ENCODE data around the gene UCHL1. TPM values are rescaled to one million over a fixed set of nuclear protein-coding genes. Genes with fewer than 3 reads are reported as not detected.

Gene UCHL1
- total and polyA plus RNA-seq, 7 experiments from 2014 or later = 0.27 TPM; not detected in 6

DNA sequence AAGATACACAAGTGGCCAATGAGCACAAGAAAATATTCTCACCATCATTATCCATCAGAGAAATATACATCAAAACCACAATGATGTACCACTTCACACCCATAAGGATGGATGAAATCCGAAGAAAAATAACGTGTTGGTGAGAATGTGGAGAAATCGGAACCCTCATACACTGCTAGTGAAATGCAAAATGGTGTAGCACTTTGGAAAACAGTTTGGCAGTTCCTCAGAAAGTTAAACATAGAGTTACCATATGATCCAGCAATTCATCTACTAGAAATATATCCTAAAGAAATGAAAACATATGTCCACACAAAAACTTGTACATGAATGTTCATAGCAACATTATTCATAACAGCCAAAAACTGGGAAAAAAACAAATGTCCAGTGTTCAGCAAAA lies 23.9 kb upstream of the UCHL1 start:
- H3K27ac ChIP-seq (ENCODE audit: low read depth, low read length) = no peak overlapping the region
- peaks cover 0 to 2% (median 0%) of the 10 kb centered on the region in 11 donors for H3K9me3 Mint-ChIP-seq
- no peak overlapping the region for H3K27ac Mint-ChIP-seq
- intact Hi-C loops (cut with micrococcal nuclease) = no loop called here
- no peaks in the 10 kb centered on the region for H3K4me1 ChIP-seq (ENCODE audit: control insufficient read depth in 2 of 2, insufficient read depth in 2 of 2, low read length in 2 of 2)
- no peaks in the 10 kb centered on the region for H3K4me1 Mint-ChIP-seq
- CTCF ChIA-PET = no interaction called here
- no peaks in the 10 kb centered on the region for H3K27me3 ChIP-seq (ENCODE audit: control insufficient read depth in 2 of 2, insufficient read depth in 2 of 2, low read length in 2 of 2)
- no peaks in the 10 kb centered on the region for H3K36me3 ChIP-seq (ENCODE audit: control insufficient read depth in 2 of 3, insufficient read depth in 3 of 3, low read length in 3 of 3)
- POLR2A ChIA-PET = no interaction called here
- H3K9me3 ChIP-seq (ENCODE audit: control insufficient read depth in 2 of 3, low read length in 3 of 3) = no peaks in the 10 kb centered on the region
- no peak overlapping the region for H3K4me3 Mint-ChIP-seq
- no peak for DNase-seq
- H3K36me3 Mint-ChIP-seq = no peaks in the 10 kb centered on the region
- no peak for ATAC-seq
- H3K4me3 ChIP-seq (ENCODE audit: low read length) = no peak overlapping the region
- H3K27me3 Mint-ChIP-seq = peaks cover 0 to 16% (median 5%) of the 10 kb centered on the region in 5 donors

- H3K27ac ChIP-seq (ENCODE audit: low read depth, low read length) = no peak overlapping the region
- intact Hi-C loops (cut with micrococcal nuclease) = no loop called here
- H3K9me3 Mint-ChIP-seq = peaks cover 0 to 2% (median 0%) of the 10 kb centered on the region in 11 donors
- no peak overlapping the region for H3K27ac Mint-ChIP-seq
- no peaks in the 10 kb centered on the region for H3K4me1 ChIP-seq (ENCODE audit: control insufficient read depth in 2 of 2, insufficient read depth in 2 of 2, low read length in 2 of 2)
- no peak for DNase-seq
- no peaks in the 10 kb centered on the region for H3K36me3 Mint-ChIP-seq
- H3K4me3 Mint-ChIP-seq = no peak overlapping the region
- no peaks in the 10 kb centered on the region for H3K27me3 ChIP-seq (ENCODE audit: control insufficient read depth in 2 of 2, insufficient read depth in 2 of 2, low read length in 2 of 2)
- H3K4me1 Mint-ChIP-seq = no peaks in the 10 kb centered on the region
- H3K27me3 Mint-ChIP-seq = peaks cover 0 to 5% (median under 1%) of the 10 kb centered on the region in 5 donors
- no peaks in the 10 kb centered on the region for H3K36me3 ChIP-seq (ENCODE audit: control insufficient read depth in 2 of 3, insufficient read depth in 3 of 3, low read length in 3 of 3)
- H3K4me3 ChIP-seq (ENCODE audit: low read length) = no peak overlapping the region
- CTCF ChIA-PET = no interaction called here
- POLR2A ChIA-PET = no interaction called here
- ATAC-seq = no peak
- no peaks in the 10 kb centered on the region for H3K9me3 ChIP-seq (ENCODE audit: control insufficient read depth in 2 of 3, low read length in 3 of 3)
Observed at GRCh38 chr4:41236032-41236431, 20.7 kb upstream of the UCHL1 start.

- Histone ChIP-seq H3K27me3 (ENCODE audit: control insufficient read depth in 2 of 2, insufficient read depth in 2 of 2, low read length in 2 of 2) (no peaks in the 10 kb centered on the region), H3K4me3 (ENCODE audit: low read length) (no peak overlapping the region), H3K9me3 (ENCODE audit: control insufficient read depth in 2 of 3, low read length in 3 of 3) (no peaks in the 10 kb centered on the region), H3K27ac (ENCODE audit: low read depth, low read length) (no peak overlapping the region), H3K36me3 (ENCODE audit: control insufficient read depth in 2 of 3, insufficient read depth in 3 of 3, low read length in 3 of 3) (no peaks in the 10 kb centered on the region), H3K4me1 (ENCODE audit: control insufficient read depth in 2 of 2, insufficient read depth in 2 of 2, low read length in 2 of 2) (no peaks in the 10 kb centered on the region)
- intact Hi-C loops (cut with micrococcal nuclease) = no loop called here
- ATAC-seq (no peak), DNase-seq (no peak)
- H3K36me3 Mint-ChIP-seq = no peaks in the 10 kb centered on the region
- peaks cover 0 to 7% (median 3%) of the 10 kb centered on the region in 5 donors for H3K27me3 Mint-ChIP-seq
- ChIA-PET POLR2A (no interaction called here), CTCF (no interaction called here)
- H3K27ac Mint-ChIP-seq = no peak overlapping the region
- H3K9me3 Mint-ChIP-seq = peaks cover 0 to 2% (median 0%) of the 10 kb centered on the region in 11 donors
- no peak overlapping the region for H3K4me3 Mint-ChIP-seq
- no peaks in the 10 kb centered on the region for H3K4me1 Mint-ChIP-seq
Observed at GRCh38 chr4:41236508-41236907, 20.2 kb upstream of the UCHL1 start.

- Mint-ChIP-seq H3K27ac (no peak overlapping the region), H3K9me3 (no peaks in the 10 kb centered on the region), H3K4me1 (no peaks in the 10 kb centered on the region), H3K4me3 (no peak overlapping the region), H3K36me3 (no peaks in the 10 kb centered on the region), H3K27me3 (peaks cover under 1 to 32% (median 21%) of the 10 kb centered on the region in 5 donors)
- no peaks in the 10 kb centered on the region for H3K27me3 ChIP-seq (ENCODE audit: control insufficient read depth in 2 of 2, insufficient read depth in 2 of 2, low read length in 2 of 2)
- H3K9me3 ChIP-seq (ENCODE audit: control insufficient read depth in 2 of 3, low read length in 3 of 3) = no peaks in the 10 kb centered on the region
- no peak overlapping the region for H3K4me3 ChIP-seq (ENCODE audit: low read length)
- ChIA-PET POLR2A (no interaction called here), CTCF (no interaction called here)
- H3K4me1 ChIP-seq (ENCODE audit: control insufficient read depth in 2 of 2, insufficient read depth in 2 of 2, low read length in 2 of 2) = no peaks in the 10 kb centered on the region
- ATAC-seq (no peak), DNase-seq (no peak)
- H3K36me3 ChIP-seq (ENCODE audit: control insufficient read depth in 2 of 3, insufficient read depth in 3 of 3, low read length in 3 of 3) = no peaks in the 10 kb centered on the region
- H3K27ac ChIP-seq (ENCODE audit: low read depth, low read length) = no peak overlapping the region
- intact Hi-C loops (cut with micrococcal nuclease) = no loop called here
Observed at GRCh38 chr4:41241919-41242318, 14.8 kb upstream of the UCHL1 start.

- no peaks in the 10 kb centered on the region for H3K36me3 Mint-ChIP-seq
- no peaks in the 10 kb centered on the region for H3K4me1 Mint-ChIP-seq
- no peak overlapping the region for H3K27ac Mint-ChIP-seq
- Histone ChIP-seq H3K27ac (ENCODE audit: low read depth, low read length) (no peak overlapping the region), H3K4me1 (ENCODE audit: control insufficient read depth in 2 of 2, insufficient read depth in 2 of 2, low read length in 2 of 2) (no peaks in the 10 kb centered on the region), H3K27me3 (ENCODE audit: control insufficient read depth in 2 of 2, insufficient read depth in 2 of 2, low read length in 2 of 2) (no peaks in the 10 kb centered on the region), H3K4me3 (ENCODE audit: low read length) (no peak overlapping the region), H3K9me3 (ENCODE audit: control insufficient read depth in 2 of 3, low read length in 3 of 3) (no peaks in the 10 kb centered on the region), H3K36me3 (ENCODE audit: control insufficient read depth in 2 of 3, insufficient read depth in 3 of 3, low read length in 3 of 3) (no peaks in the 10 kb centered on the region)
- CTCF ChIA-PET = no interaction called here
- POLR2A ChIA-PET = no interaction called here
- H3K9me3 Mint-ChIP-seq = peaks cover 0 to 5% (median 2%) of the 10 kb centered on the region in 11 donors
- H3K4me3 Mint-ChIP-seq = no peak overlapping the region
- DNase-seq (no peak), ATAC-seq (no peak)
- intact Hi-C loops (cut with micrococcal nuclease) = no loop called here
- H3K27me3 Mint-ChIP-seq = peaks cover 5 to 42% (median 30%) of the 10 kb centered on the region in 5 donors
Observed at GRCh38 chr4:41245983-41246382, 10.7 kb upstream of the UCHL1 start.

DNA sequence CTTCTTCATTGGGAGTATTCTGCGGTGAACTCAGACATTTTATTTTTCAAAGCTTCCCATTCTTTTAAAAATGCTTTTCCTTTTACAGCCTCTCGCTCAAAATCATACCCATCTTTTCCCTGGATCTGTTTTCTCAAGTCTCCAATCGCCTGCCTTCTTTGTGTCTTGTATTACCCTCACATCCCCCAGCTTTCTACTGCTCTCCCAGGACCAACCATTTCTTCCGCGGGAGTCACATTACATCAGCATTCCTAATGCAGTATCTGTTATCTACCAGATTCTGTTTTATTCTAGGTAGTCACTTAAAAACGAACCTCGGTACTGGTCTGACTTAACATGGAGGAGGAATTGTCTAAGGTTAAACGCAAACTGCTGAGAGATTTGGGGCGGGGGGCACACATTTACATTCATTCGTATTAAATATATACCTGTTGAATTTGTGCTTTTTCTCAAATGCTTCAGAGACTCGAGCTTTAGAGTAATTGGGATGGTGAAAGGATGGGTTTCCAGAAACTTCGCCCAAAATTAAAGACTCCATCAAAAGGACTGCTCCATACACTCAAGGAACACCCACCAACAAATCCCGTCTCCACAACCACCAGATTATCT lies 493 bp upstream of the UCHL1 start:
- no peak for ATAC-seq
- Histone ChIP-seq H3K4me3 (ENCODE audit: low read length) (no peak overlapping the region), H3K27me3 (ENCODE audit: control insufficient read depth in 2 of 2, insufficient read depth in 2 of 2, low read length in 2 of 2) (peaks cover 0 to 5% of the 10 kb centered on the region in 2 donors), H3K36me3 (ENCODE audit: control insufficient read depth in 2 of 3, insufficient read depth in 3 of 3, low read length in 3 of 3) (no peaks in the 10 kb centered on the region), H3K9me3 (ENCODE audit: control insufficient read depth in 2 of 3, low read length in 3 of 3) (no peaks in the 10 kb centered on the region), H3K27ac (ENCODE audit: low read depth, low read length) (no peak overlapping the region), H3K4me1 (ENCODE audit: control insufficient read depth in 2 of 2, insufficient read depth in 2 of 2, low read length in 2 of 2) (no peaks in the 10 kb centered on the region)
- peaks cover 2 to 20% (median 14%) of the 10 kb centered on the region in 7 donors for H3K4me1 Mint-ChIP-seq
- no peak for DNase-seq
- H3K27ac Mint-ChIP-seq = no peak overlapping the region
- H3K9me3 Mint-ChIP-seq = peaks cover 0 to 11% (median 0%) of the 10 kb centered on the region in 11 donors
- H3K27me3 Mint-ChIP-seq = peaks cover 53 to 60% (median 55%) of the 10 kb centered on the region in 5 donors
- CTCF ChIA-PET = no interaction called here
- intact Hi-C loops (cut with micrococcal nuclease) = no loop called here
- H3K36me3 Mint-ChIP-seq = peaks cover 0 to 9% (median 0%) of the 10 kb centered on the region in 5 donors
- peak overlapping the region in 9 of 10 donors; percentile 21 to 80 (median 50) for H3K4me3 Mint-ChIP-seq
- POLR2A ChIA-PET = no interaction called here

- Histone ChIP-seq H3K27me3 (ENCODE audit: control insufficient read depth in 2 of 2, insufficient read depth in 2 of 2, low read length in 2 of 2) (peaks cover 0 to 5% of the 10 kb centered on the region in 2 donors), H3K4me3 (ENCODE audit: low read length) (no peak overlapping the region), H3K9me3 (ENCODE audit: control insufficient read depth in 2 of 3, low read length in 3 of 3) (no peaks in the 10 kb centered on the region), H3K27ac (ENCODE audit: low read depth, low read length) (no peak overlapping the region), H3K4me1 (ENCODE audit: control insufficient read depth in 2 of 2, insufficient read depth in 2 of 2, low read length in 2 of 2) (no peaks in the 10 kb centered on the region), H3K36me3 (ENCODE audit: control insufficient read depth in 2 of 3, insufficient read depth in 3 of 3, low read length in 3 of 3) (no peaks in the 10 kb centered on the region)
- H3K36me3 Mint-ChIP-seq = peaks cover 0 to 9% (median 0%) of the 10 kb centered on the region in 5 donors
- CTCF ChIA-PET = no interaction called here
- intact Hi-C loops (cut with micrococcal nuclease) = no loop called here
- DNase-seq (peak in 2 of 9 donors; percentile 8 to 37), ATAC-seq (peak; percentile 72)
- H3K27ac Mint-ChIP-seq = no peak overlapping the region
- peaks cover 0 to 7% (median 0%) of the 10 kb centered on the region in 11 donors for H3K9me3 Mint-ChIP-seq
- H3K4me1 Mint-ChIP-seq = peaks cover 2 to 20% (median 14%) of the 10 kb centered on the region in 7 donors
- H3K4me3 Mint-ChIP-seq = peak overlapping the region; percentile 59 to 81 (median 77)
- POLR2A ChIA-PET = no interaction called here
- H3K27me3 Mint-ChIP-seq = peaks cover 56 to 69% (median 62%) of the 10 kb centered on the region in 5 donors
Observed at GRCh38 chr4:41257257-41257901, 651 bp downstream of the UCHL1 start.
